Ishikawa (cell line): ENCODE results near the gene MYBPC1.

Experiments used
- CEBPB ChIP-seq: IDR thresholded peaks from 2 replicates; pipeline ENCODE4 v1.6.1; 2012
- CREB1 ChIP-seq: IDR thresholded peaks from 2 replicates; pipeline ENCODE4 v1.6.1; 2012; ENCODE audit warnings: low read depth
- EGR1 ChIP-seq: IDR thresholded peaks from 2 replicates; pipeline ENCODE4 v1.6.1; 2012
- EP300 ChIP-seq: IDR thresholded peaks from 2 replicates; pipeline ENCODE4 v1.6.1; 2012; ENCODE audit warnings: borderline replicate concordance
- FOXM1 ChIP-seq: IDR thresholded peaks from 2 replicates; pipeline ENCODE4 v1.6.1; 2012; ENCODE audit warnings: low read depth, borderline replicate concordance
- NFIC ChIP-seq: IDR thresholded peaks from 2 replicates; pipeline ENCODE4 v1.6.1; 2012
- RAD21 ChIP-seq: IDR thresholded peaks from 2 replicates; pipeline ENCODE4 v1.6.1; 2012; ENCODE audit warnings: low read depth
- TAF1 ChIP-seq: IDR thresholded peaks from 2 replicates; pipeline ENCODE4 v1.6.1; 2012; ENCODE audit warnings: low read depth, mild to moderate bottlenecking
- TCF12 ChIP-seq: IDR thresholded peaks from 2 replicates; pipeline ENCODE4 v1.6.1; 2012; ENCODE audit warnings: low read depth
- TEAD4 ChIP-seq: IDR thresholded peaks from 2 replicates; pipeline ENCODE4 v1.6.1; 2012
- YY1 ChIP-seq: IDR thresholded peaks from 2 replicates; pipeline ENCODE4 v1.6.1; 2012; ENCODE audit warnings: low read depth
- ZBTB7A ChIP-seq: IDR thresholded peaks from 2 replicates; pipeline ENCODE4 v1.6.1; 2012; ENCODE audit warnings: low read depth
- TF ChIP-seq, protein P1 (sequence below): IDR thresholded peaks from 2 replicates; pipeline ENCODE4 v1.6.1; 2012; ENCODE audit warnings: low read depth, mild to moderate bottlenecking
- TF ChIP-seq, protein P2 (sequence below): IDR thresholded peaks from 2 replicates; pipeline ENCODE4 v1.6.1; 2012
- TF ChIP-seq, protein P3 (sequence below): IDR thresholded peaks from 2 replicates; pipeline ENCODE4 v1.6.1; 2012

The MYBPC1 gene

DNA sequence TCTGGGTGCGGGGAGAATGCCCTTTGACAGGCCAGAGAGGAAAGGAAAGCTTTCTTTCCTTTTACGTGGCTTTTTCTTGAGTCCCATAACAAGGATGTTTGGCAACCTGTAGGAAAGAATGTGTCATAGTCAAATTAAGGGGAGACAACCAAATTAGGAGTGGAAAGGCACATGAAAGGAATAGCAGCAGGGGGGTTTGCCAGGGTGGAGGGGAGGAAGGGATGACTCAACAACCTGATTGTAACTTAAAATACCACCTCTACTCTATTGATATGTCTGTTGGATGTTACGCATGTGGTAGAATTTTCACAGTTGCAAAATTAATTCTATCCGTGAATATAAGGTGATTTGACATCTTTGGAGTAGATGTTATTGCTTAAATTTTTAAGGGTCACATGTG is 28.5 kb upstream of the MYBPC1 start:
- no peak for TF ChIP-seq TCF12

DNA sequence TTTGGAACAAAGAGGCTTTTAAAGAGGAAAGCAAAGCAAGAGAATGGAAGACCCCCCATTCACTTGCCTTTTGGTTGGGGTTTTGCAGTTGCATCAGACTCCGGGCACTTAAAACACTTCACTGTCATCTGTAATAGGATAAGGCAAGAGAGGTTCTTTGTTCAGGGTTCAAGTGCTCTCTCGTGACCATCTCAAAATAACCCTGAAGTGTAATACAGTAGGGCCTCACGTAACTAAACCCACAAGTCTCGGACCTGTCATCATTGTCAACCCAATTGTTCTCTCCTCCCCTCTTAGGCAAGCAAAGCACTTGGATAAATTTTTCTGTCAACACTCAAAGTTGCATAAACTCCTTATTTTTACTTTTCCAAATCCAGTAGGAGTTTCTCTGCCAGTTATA is 26.9 kb upstream of the MYBPC1 start:
- TF ChIP-seq EGR1: no peak
- TF ChIP-seq YY1: no peak

DNA sequence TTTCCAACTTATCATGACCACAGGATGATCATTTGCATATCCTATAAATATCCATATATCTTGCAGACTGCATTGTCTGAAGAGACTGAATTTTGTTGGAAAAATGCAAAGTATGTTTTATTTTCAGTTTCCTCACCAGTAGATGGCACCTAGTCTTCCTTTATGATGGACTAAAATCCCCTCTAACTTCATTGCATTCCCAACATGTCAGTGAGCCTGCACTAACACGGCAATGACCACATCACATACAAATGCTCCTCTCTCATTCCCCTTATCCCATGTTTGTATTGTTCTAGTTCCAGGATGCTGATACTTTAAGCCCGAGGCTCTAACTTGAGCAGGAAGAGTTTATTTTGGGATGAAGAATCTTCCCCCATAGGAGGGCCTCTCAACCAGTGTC is 24.7 kb upstream of the MYBPC1 start:
- TF ChIP-seq NFIC: no peak
- TF ChIP-seq FOXM1: no peak
- TF ChIP-seq, protein P1, sequence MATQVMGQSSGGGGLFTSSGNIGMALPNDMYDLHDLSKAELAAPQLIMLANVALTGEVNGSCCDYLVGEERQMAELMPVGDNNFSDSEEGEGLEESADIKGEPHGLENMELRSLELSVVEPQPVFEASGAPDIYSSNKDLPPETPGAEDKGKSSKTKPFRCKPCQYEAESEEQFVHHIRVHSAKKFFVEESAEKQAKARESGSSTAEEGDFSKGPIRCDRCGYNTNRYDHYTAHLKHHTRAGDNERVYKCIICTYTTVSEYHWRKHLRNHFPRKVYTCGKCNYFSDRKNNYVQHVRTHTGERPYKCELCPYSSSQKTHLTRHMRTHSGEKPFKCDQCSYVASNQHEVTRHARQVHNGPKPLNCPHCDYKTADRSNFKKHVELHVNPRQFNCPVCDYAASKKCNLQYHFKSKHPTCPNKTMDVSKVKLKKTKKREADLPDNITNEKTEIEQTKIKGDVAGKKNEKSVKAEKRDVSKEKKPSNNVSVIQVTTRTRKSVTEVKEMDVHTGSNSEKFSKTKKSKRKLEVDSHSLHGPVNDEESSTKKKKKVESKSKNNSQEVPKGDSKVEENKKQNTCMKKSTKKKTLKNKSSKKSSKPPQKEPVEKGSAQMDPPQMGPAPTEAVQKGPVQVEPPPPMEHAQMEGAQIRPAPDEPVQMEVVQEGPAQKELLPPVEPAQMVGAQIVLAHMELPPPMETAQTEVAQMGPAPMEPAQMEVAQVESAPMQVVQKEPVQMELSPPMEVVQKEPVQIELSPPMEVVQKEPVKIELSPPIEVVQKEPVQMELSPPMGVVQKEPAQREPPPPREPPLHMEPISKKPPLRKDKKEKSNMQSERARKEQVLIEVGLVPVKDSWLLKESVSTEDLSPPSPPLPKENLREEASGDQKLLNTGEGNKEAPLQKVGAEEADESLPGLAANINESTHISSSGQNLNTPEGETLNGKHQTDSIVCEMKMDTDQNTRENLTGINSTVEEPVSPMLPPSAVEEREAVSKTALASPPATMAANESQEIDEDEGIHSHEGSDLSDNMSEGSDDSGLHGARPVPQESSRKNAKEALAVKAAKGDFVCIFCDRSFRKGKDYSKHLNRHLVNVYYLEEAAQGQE: no peak
- TF ChIP-seq RAD21: peak; percentile 41
- no peak for TF ChIP-seq CEBPB
- TF ChIP-seq, protein P2, sequence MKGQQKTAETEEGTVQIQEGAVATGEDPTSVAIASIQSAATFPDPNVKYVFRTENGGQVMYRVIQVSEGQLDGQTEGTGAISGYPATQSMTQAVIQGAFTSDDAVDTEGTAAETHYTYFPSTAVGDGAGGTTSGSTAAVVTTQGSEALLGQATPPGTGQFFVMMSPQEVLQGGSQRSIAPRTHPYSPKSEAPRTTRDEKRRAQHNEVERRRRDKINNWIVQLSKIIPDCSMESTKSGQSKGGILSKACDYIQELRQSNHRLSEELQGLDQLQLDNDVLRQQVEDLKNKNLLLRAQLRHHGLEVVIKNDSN: no peak
- no peak for TF ChIP-seq EP300
- no peak for TF ChIP-seq TEAD4

DNA sequence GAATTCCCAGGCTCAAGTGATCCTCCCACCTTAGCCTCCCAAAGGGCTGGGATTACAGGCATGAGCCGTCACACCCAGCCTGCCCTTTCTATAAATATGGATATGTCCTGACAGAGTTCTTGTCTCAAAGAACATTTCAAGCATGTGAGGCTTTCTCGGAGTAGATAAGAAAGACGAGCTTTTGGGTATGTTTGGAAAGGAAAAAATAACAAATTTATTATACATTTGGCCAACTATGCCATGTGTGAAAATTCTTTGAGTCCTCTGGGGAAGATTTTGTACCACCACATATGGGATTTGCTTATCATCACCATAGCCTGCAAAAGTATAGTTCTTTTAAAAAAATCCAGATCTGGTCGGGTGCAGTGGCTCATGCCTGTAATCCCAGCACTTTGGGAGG is 23.7 kb upstream of the MYBPC1 start:
- no peak for TF ChIP-seq CREB1
- no peak for TF ChIP-seq ZBTB7A
- TF ChIP-seq EGR1: no peak

DNA sequence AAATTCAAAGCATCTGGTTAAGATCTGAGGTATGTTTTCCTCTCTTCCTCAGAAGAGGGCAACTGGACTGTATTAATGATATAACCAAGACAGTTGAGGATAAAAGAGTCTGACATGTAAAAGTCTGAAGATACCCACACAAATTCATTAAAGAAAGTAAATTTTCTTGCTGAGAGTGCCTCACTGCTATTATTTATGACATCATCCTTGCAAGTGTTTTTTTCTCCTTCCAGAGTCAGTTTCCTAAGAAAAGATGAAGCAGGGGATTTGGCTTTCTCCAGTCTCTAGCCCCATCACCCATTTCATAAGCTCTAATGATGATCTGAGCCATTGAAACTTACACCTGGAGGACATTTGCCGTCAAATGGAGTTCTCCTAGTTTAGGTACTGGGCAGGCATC is 21.0 kb upstream of the MYBPC1 start:
- TF ChIP-seq NFIC: no peak

DNA sequence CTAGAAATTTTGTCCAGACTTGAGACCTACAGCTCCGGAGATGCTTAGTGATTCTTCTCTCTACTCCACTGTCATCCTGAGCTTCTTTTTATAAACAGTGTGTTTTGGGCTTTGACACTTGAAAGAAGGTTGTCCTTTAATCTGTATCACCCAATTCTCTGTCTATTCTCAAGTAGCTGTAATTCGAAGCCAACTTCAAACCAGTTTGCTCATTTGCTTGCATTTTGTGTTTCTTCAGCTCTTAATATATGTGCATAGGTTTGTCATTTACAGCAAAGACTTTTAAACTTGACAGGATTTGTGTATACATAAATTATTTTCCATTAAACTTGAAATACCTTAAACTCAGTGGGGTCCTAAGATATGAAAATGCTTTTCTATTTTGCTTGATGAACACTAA is 16.4 kb upstream of the MYBPC1 start:
- TF ChIP-seq TAF1 (no peak), EGR1 (no peak), NFIC (no peak)
- TF ChIP-seq, protein P1: no peak
- TF ChIP-seq, protein P2: no peak

DNA sequence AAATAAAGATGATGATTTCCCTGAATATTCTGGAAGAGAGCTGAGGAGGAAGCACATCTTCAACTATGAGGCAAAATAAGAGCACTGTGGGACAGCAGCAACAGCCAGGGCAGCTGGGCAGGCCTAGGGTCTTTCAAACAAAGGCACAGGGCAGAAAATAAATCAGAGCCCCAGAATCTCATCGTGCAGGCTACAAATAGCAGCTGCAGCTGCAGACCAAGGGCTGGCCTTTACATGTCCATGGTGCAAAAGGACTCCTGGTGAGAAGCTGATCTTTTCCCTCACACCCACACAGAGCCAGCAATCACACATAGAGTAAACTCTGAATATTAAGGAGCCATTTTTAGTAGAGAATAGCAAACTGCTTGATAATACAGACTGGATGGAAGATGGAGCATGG is 13.6 kb upstream of the MYBPC1 start:
- TF ChIP-seq FOXM1 (no peak), ZBTB7A (no peak), TCF12 (no peak), EGR1 (no peak), NFIC (no peak), EP300 (no peak), CREB1 (no peak), CEBPB (no peak), YY1 (no peak), TAF1 (no peak), TEAD4 (no peak), RAD21 (no peak)
- TF ChIP-seq, protein P1: no peak
- TF ChIP-seq, protein P3, sequence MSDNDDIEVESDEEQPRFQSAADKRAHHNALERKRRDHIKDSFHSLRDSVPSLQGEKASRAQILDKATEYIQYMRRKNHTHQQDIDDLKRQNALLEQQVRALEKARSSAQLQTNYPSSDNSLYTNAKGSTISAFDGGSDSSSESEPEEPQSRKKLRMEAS: no peak
- TF ChIP-seq, protein P2: no peak
